ENCODE measurements around the gene STAMBPL1. TPM values are rescaled to one million over a fixed set of nuclear protein-coding genes. Genes with fewer than 3 reads are reported as not detected.

Gene STAMBPL1
- total RNA-seq, 4 donors from 2014 or later = 14.4 to 25.1 (median 16.2) TPM

- DNase-seq (ENCODE audit: low spot score) = no peak
- no peak for TF ChIP-seq CTCF (IDR thresholded peaks at IDR 0.05)
- no peak for ATAC-seq (ENCODE audit: low FRiP score)
Observed at GRCh38 chr10:88854684-88855083, 25.4 kb upstream of the STAMBPL1 start.

DNA sequence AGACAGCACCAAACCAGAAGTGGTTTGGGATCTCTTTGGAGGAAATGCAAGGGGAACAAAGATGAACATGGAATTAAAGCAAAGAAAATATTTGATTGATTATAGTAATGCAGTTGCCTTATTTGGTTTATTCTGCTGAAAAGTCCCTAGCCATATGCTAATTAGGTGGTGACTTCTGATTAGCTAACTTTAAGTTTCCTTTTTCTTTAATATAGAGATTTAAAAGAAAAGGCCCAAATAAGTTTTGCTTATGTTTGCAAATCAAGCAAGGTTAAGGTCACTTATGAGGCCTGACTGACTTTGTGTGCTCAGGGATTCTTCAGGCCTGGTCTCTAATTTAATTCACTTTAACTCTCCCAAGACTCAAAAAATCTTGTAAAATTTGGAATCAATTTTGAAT lies 22.2 kb upstream of the STAMBPL1 start:
- no peak for TF ChIP-seq CTCF (IDR thresholded peaks at IDR 0.05)
- no peak for ATAC-seq (ENCODE audit: low FRiP score)
- DNase-seq (ENCODE audit: low spot score) = no peak

DNA sequence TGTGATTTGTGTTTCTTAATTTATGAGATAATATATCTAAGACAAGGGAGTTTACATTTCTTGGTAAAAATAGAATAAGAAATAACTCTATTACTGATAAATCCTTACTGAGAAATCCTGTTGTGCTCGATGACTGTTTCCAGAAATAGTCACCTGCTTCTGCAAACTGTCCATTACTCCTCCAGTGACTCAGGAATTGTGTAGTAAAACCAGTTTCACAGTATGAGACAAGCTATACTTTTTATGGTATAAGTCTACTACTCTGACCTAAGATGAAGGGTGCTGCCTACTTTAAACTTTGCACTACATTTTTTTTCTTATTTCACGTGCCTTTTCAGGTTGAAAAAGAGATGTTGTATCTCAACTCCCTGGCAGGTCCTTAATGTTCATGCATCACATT lies 21.6 kb upstream of the STAMBPL1 start:
- peak; percentile 67 for ATAC-seq (ENCODE audit: low FRiP score)
- no peak for TF ChIP-seq CTCF (IDR thresholded peaks at IDR 0.05)
- no peak for DNase-seq (ENCODE audit: low spot score)

DNA sequence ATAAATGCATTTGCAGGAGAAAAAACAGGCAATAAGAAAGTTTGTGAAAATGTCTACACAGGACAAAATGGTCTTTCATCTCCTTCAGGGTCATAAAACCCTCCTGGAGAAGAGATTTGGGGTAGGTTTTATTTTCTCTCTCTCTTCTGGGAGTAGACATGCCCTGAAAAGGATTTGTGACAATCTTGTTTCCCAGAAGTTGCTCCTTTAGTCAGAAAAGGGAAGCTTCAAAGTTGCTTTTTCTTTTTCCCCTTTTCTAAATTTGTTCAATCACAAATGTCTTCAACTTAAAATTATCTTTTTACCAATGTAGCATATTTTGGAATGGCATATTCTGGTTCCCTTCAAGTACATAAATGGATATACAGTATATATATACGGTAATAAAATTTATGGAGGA lies 19.0 kb upstream of the STAMBPL1 start:
- TF ChIP-seq CTCF (IDR thresholded peaks at IDR 0.05) = no peak
- DNase-seq (ENCODE audit: low spot score) = no peak
- no peak for ATAC-seq (ENCODE audit: low FRiP score)

GRCh38 chr10:88865281-88865876 lies 14.7 kb upstream of the STAMBPL1 start:
- DNase-seq (ENCODE audit: low spot score) (no peak), ATAC-seq (ENCODE audit: low FRiP score) (no peak)
- TF ChIP-seq CTCF (IDR thresholded peaks at IDR 0.05) = no peak

DNA sequence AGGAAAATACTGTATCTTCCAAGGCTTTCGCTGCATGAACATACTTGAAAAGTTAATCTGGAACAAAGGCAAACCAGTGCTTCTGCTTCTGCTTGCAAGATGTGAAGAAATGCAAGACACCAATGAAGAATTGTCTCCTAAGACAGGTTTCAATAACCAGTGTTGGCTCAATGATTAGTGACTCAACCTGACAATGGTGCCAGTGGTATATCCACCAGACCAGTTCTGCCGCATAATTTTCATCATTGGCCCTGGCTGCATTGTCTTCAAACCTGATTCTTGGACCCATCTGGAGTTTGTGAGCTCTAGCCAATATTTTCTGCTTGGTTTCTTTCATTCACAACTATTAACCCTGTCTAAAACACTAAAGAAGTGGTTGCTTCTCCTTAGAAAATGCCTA lies 13.6 kb upstream of the STAMBPL1 start:
- no peak for ATAC-seq (ENCODE audit: low FRiP score)
- no peak for TF ChIP-seq CTCF (IDR thresholded peaks at IDR 0.05)
- DNase-seq (ENCODE audit: low spot score) = no peak

- no peak for DNase-seq (ENCODE audit: low spot score)
- no peak for ATAC-seq (ENCODE audit: low FRiP score)
- no peak for TF ChIP-seq CTCF (IDR thresholded peaks at IDR 0.05)
Observed at GRCh38 chr10:88870089-88870488, 10.0 kb upstream of the STAMBPL1 start.
